ENCODE results near the gene ANO3.

The ANO3 gene

GRCh38 chr11:26550022-26550421 is 218.1 kb downstream of the ANO3 start:
- DNase-seq (ENCODE audit: low spot score), result no peak
- TF ChIP-seq CTCF (IDR thresholded peaks at IDR 0.05; ENCODE audit: borderline replicate concordance, control extremely low read depth, extremely low read depth, insufficient read depth, missing control alignments), result no peak
- in situ Hi-C loops (cut with MboI; ENCODE audit: low sequenced_read_pairs, unreplicated experiment), result no loop called here

GRCh38 chr11:26551186-26551801 is 219.4 kb downstream of the ANO3 start:
- TF ChIP-seq CTCF (IDR thresholded peaks at IDR 0.05; ENCODE audit: borderline replicate concordance, control extremely low read depth, extremely low read depth, insufficient read depth, missing control alignments), result no peak
- in situ Hi-C loops (cut with MboI; ENCODE audit: low sequenced_read_pairs, unreplicated experiment), result no loop called here
- no peak for DNase-seq (ENCODE audit: low spot score)

GRCh38 chr11:26553182-26553581 is 221.3 kb downstream of the ANO3 start:
- DNase-seq (ENCODE audit: low spot score), result no peak
- no peak for TF ChIP-seq CTCF (IDR thresholded peaks at IDR 0.05; ENCODE audit: borderline replicate concordance, control extremely low read depth, extremely low read depth, insufficient read depth, missing control alignments)
- in situ Hi-C loops (cut with MboI; ENCODE audit: low sequenced_read_pairs, unreplicated experiment), result no loop called here

GRCh38 chr11:26554455-26554854 is 222.5 kb downstream of the ANO3 start:
- no peak for DNase-seq (ENCODE audit: low spot score)
- TF ChIP-seq CTCF (IDR thresholded peaks at IDR 0.05; ENCODE audit: borderline replicate concordance, control extremely low read depth, extremely low read depth, insufficient read depth, missing control alignments), result no peak
- in situ Hi-C loops (cut with MboI; ENCODE audit: low sequenced_read_pairs, unreplicated experiment), result no loop called here

DNA sequence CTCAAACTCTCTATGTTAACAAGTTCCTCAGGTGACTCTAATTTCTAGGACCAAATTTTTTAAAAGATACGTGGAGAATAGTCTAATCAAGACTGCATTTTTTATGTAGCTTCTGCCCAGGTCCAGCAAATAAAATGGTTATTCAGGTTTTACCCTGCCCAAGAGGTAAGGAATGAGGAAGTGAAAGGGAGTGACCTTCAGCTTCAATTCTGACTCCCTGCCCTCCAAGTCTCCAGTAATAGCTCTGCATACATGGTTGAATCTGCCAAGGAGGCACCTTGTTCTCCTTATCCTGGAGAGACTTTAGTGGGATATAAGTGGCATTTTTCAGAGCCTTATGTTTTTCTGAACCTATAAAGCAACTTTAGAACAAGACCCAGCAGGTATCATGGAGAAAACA is 224.7 kb downstream of the ANO3 start:
- in situ Hi-C loops (cut with MboI; ENCODE audit: low sequenced_read_pairs, unreplicated experiment), result no loop called here
- DNase-seq (ENCODE audit: low spot score), result no peak
- no peak for TF ChIP-seq CTCF (IDR thresholded peaks at IDR 0.05; ENCODE audit: borderline replicate concordance, control extremely low read depth, extremely low read depth, insufficient read depth, missing control alignments)

- TF ChIP-seq CTCF (IDR thresholded peaks at IDR 0.05; ENCODE audit: borderline replicate concordance, control extremely low read depth, extremely low read depth, insufficient read depth, missing control alignments), result no peak
- DNase-seq (ENCODE audit: low spot score), result no peak
- in situ Hi-C loops (cut with MboI; ENCODE audit: low sequenced_read_pairs, unreplicated experiment), result no loop called here
Measured at GRCh38 chr11:26557666-26558065, 225.7 kb downstream of the ANO3 start.

Measured in GM13976 (cell line).